Middle frontal gyrus (tissue), 1 donor: ENCODE measurements around the gene ACTL6A.

Experiments used
- DNase-seq: peaks from one replicate; pipeline ENCODE4 v3.0.0-alpha.2; 2015; ENCODE audit warnings: low spot score; ENCODE audit errors: extremely low spot score

The ACTL6A gene

GRCh38 chr3:179590669-179591068 is 27.9 kb downstream of the ACTL6A start:
- no peak for DNase-seq

- DNase-seq, result no peak
Measured at GRCh38 chr3:179591313-179591712, 28.6 kb downstream of the ACTL6A start.

GRCh38 chr3:179599531-179599930 is 36.8 kb downstream of the ACTL6A start:
- DNase-seq, result no peak

GRCh38 chr3:179603321-179603720 is 40.6 kb downstream of the ACTL6A start:
- no peak for DNase-seq

- no peak for DNase-seq
Measured at GRCh38 chr3:179603831-179604230, 41.1 kb downstream of the ACTL6A start.

- DNase-seq, result peak; percentile 97
Measured at GRCh38 chr3:179604321-179605078, 41.8 kb downstream of the ACTL6A start, which contains the start of the genes MRPL47 and NDUFB5. Gene MRPL47 (minus strand): TSS chr3:179604638. CDS start chr3:179604624, 14 bp downstream. Gene NDUFB5 (plus strand): TSS chr3:179604794. CDS start chr3:179604816, 22 bp downstream.

GRCh38 chr3:179606534-179607085 is 43.9 kb downstream of the ACTL6A start:
- DNase-seq, result no peak

GRCh38 chr3:179608931-179609720 is 46.4 kb downstream of the ACTL6A start:
- no peak for DNase-seq

GRCh38 chr3:179610066-179610465 is 47.3 kb downstream of the ACTL6A start:
- no peak for DNase-seq

GRCh38 chr3:179613807-179614206 is 51.1 kb downstream of the ACTL6A start:
- DNase-seq, result no peak

- no peak for DNase-seq
Measured at GRCh38 chr3:179615458-179616173, 52.9 kb downstream of the ACTL6A start.

- no peak for DNase-seq
Measured at GRCh38 chr3:179622023-179622422, 59.3 kb downstream of the ACTL6A start.

GRCh38 chr3:179624451-179624850 is 61.7 kb downstream of the ACTL6A start:
- DNase-seq, result no peak

GRCh38 chr3:179630753-179631451 is 68.2 kb downstream of the ACTL6A start:
- DNase-seq, result no peak
